Peyer's patch (tissue), 4 donors: ENCODE measurements around the gene WNT3A. TPM values are rescaled to one million over a fixed set of nuclear protein-coding genes. Genes with fewer than 3 reads are reported as not detected.

Experiments
- DNase-seq, 3 donors: peaks; one replicate each; pipeline ENCODE4 v3.0.0-alpha.2; 2017 to 2019
- H3K27ac ChIP-seq, 4 donors: fragments of 200-600 bp; sonication (generic); one replicate each; pipeline ENCODE4 v1.5.1; 2016 to 2019
- H3K27me3 ChIP-seq, 2 donors: fragments of 200-600 bp; sonication (generic); one replicate each; pipeline ENCODE4 v1.5.1; 2019
- H3K36me3 ChIP-seq, 3 donors: fragments of 200-600 bp; sonication (generic); one replicate each; pipeline ENCODE4 v1.5.1; 2016 to 2019
- H3K4me1 ChIP-seq, 4 donors: fragments of 200-600 bp; sonication (generic); one replicate each; pipeline ENCODE4 v1.5.1; 2016 to 2019
- H3K4me3 ChIP-seq, 4 donors: fragments of 200-600 bp; sonication (generic); 1 replicate in 3 of 4; 2 replicates in 1 of 4; pipeline ENCODE4 v1.5.1; 2016 to 2019; ENCODE audit warnings: mild to moderate bottlenecking in 1 of 4
- H3K9me3 ChIP-seq, 4 donors: fragments of 200-600 bp; sonication (generic); one replicate each; pipeline ENCODE4 v1.5.1; 2016 to 2019; ENCODE audit warnings: mild to moderate bottlenecking in 1 of 4
- CTCF ChIP-seq, 6 experiments: fragments of 450-650 bp in 4 of 6; fragments of 200-600 bp in 2 of 6; sonication (generic) in 1 of 6; IDR thresholded peaks; one replicate each; pipeline ENCODE4 v1.5.1; 2017 to 2019; ENCODE audit warnings: antibody characterized with exemption in 6 of 6, mild to moderate bottlenecking in 3 of 6, moderate library complexity in 1 of 6
- POLR2A ChIP-seq, 2 donors: fragments of 450-650 bp; IDR thresholded peaks; one replicate each; pipeline ENCODE4 v1.5.1; 2017; ENCODE audit warnings: antibody characterized with exemption in 2 of 2, mild to moderate bottlenecking in 2 of 2, moderate library complexity in 2 of 2
- total RNA-seq, 4 donors: library from RNA; depleted of rRNA; stranded (reverse); fragments of >200 nt; gene quantifications; one replicate each; pipeline ENCODE4 v1.1.0, GENCODE V29; 2016

WNT3A gene
- total RNA-seq, 4 donors from 2014 or later = not detected

DNA sequence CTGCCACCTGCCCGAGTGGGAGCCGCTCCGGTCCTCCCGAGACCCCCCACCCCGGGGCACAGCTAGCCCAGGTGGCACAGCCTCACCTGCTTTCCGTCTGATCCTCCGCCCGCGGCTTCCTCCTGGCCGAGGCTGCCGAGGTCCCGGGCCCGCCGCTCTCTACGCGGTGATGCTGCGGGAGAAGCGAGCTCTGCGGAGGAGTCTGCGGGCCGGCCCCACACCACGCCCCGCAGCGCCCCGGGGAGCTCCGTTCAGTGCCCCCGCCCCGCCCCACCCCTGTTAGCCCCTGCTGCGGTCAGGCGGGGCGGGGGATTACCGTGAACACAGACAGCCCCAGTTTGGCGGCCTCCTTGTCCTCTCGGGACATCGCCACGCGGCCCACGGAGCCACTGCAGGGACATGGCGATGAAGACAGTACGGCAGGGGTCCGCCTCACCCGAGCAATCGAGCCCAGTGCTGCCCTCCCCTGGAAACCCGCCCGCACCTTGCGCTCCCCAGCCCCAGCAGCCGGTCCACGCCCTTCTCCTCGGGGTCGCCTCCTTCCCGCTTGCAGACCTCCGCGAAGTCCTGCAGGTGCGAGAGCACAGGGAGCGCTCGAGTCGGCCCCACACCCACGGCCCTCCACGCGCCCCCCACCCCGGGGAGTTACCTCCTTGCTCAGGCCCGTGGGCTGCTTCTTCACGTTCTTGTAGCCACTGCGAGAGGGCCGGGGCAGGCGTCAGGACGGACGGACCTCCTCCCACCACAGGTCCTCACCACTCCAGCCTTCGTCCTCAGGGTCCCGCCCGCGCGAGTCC, 95.4 kb downstream of the WNT3A start:
- peaks cover 4 to 21% (median 8%) of the 10 kb centered on the region in 4 donors for H3K4me1 ChIP-seq
- no peaks in the 10 kb centered on the region for H3K9me3 ChIP-seq
- peak overlapping the region; percentile 92 to 94 (median 92) for H3K27ac ChIP-seq
- peak overlapping the region; percentile 79 to 92 (median 82) for H3K4me3 ChIP-seq
- TF ChIP-seq CTCF (IDR thresholded peaks at IDR 0.05) (peak in 3 of 6 experiments; percentile 14 to 31 (median 16)), POLR2A (IDR thresholded peaks at IDR 0.05) (no peak)
- H3K27me3 ChIP-seq = no peaks in the 10 kb centered on the region
- peaks cover 0 to 51% (median 0%) of the 10 kb centered on the region in 3 donors for H3K36me3 ChIP-seq
- DNase-seq = peak; percentile 58 to 79 (median 77)

DNA sequence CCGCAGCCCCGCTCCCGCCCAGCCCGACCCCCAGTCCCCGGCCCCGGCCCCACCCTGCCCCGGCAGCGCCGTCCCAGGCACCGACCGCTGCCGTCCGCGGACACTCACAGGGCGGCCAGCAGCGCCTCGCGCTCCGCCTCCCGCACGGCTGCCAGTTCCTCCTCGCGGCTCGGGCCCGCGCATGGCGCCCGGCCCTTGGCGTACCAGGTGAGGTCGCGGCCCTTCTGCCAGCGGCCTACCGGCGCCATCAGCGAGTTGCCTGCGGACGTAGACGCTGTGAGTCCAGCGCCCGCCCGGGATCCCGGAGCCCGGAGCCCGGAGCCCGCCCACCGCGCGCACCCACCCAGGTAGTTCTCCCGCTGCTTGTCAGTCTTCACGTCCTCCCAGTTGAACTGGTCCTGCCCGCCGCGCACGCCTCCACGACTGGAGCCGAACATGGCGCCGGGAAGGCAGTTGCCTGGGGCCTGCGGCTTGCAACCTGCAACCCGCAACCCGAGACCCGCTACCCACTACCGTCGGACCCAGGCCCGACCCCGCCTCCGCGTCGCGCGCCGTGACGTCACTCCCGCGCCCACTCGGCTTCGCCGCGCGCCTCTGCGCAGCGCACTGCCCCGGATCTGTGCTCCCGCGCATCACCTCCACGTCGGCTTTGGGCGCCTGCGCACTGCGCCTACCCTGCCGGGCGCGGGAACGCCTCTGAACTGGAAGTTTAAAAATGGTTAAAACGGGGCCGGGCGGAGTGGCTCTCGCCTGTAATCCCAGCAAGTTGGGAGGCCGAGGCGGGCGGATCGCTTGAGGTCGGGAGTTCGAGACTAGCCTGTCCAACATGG, 96.2 kb downstream of the WNT3A start, which contains the start of gene C1orf35:
Gene C1orf35, minus strand, starts transcription at position 535 of the 830 bp plus-strand sequence. Its CDS starts 98 bp downstream, at position 437.
- Histone ChIP-seq H3K9me3 (no peaks in the 10 kb centered on the region), H3K27me3 (no peaks in the 10 kb centered on the region), H3K4me3 (peak within 1 kb of the TSS; percentile 79 to 92 (median 82)), H3K4me1 (peaks cover 4 to 27% (median 9%) of the 10 kb centered on the region in 4 donors), H3K27ac (peak within 1 kb of the TSS; percentile 92 to 94 (median 92)), H3K36me3 (peaks cover 0 to 49% (median 0%) of the 10 kb centered on the region in 3 donors)
- peak; percentile 90 to 97 (median 94) for DNase-seq
- TF ChIP-seq CTCF (IDR thresholded peaks at IDR 0.05) = peak in 1 of 6 experiments; percentile 7
- TF ChIP-seq POLR2A (IDR thresholded peaks at IDR 0.05) = peak; percentile 44

DNA sequence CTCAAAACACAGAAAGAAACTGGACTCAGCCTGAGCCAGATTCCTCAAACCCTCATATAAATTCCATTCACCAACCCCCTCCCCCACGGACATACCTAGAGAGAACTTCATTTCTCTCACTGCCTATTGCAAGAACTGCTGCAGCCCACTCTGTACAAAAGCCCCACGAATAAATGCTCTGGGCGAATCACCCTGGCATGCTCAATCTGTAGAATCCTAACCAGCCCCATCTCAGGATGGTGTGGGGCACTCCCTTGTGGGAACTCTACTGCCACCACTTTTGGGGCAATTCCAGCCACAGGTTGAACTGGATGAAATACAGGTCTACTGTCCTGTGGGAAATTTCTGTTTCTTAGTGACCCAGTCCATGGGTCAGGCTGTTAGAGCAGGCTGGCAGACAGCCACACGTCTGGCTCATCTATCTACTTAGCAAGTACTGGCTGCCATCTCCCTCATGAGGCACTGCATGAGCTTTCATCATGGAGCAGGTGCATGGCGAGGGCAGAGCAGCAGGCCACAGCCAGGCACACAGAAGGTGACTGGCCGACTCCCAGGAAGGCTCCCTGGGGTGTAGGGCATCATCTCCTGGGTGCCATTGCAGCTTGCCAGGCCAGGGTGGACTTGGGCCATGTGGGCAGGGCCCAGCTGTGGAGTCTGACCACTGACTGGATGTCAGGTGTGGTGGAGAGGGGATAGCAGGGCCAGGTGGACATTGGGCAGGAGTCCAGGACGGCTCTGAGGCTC, 97.9 kb downstream of the WNT3A start:
- Histone ChIP-seq H3K9me3 (no peaks in the 10 kb centered on the region), H3K36me3 (peaks cover 0 to 34% (median 0%) of the 10 kb centered on the region in 3 donors), H3K27ac (no peak overlapping the region), H3K27me3 (no peaks in the 10 kb centered on the region), H3K4me3 (no peak overlapping the region), H3K4me1 (peaks cover 4 to 36% (median 17%) of the 10 kb centered on the region in 4 donors)
- no peak for DNase-seq
- no peak for TF ChIP-seq POLR2A (IDR thresholded peaks at IDR 0.05)
- no peak for TF ChIP-seq CTCF (IDR thresholded peaks at IDR 0.05)

DNA sequence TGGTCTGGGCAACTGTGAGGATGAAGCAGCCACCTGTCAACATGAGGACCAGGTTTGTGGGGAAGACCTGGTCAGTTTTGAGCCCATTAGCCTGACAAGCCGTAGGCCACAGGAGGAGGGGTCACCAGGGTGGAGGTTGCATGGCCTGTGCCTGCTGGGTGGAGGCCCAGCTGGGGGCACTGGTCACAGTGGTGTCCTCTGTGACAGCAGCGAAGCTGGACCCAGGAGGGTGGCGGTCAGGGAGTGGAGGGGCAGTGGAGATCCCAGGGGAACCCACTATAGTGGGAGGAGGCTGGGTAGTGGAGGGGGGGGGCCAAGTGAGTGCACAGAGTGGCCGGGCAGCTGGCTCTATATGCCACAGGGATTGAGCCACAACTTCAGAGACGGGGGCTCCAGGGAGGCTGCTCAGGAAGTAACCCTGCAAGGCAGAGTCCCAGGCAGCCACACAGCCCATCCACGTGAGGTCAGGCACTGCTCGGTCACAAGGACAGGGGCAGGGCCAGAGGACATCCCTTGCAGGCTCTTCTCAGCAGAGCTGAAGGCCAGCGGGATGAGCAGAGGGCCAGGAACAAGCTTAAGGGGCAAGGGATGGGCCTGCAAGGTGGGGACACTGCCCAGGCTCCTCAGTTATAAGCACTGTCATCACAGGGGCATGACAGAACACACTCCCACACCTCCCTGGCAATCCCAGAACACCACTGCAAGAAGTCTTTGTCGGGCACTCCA, 98.6 kb downstream of the WNT3A start:
- Histone ChIP-seq H3K36me3 (peaks cover 0 to 28% (median 0%) of the 10 kb centered on the region in 3 donors), H3K27me3 (no peaks in the 10 kb centered on the region), H3K27ac (no peak overlapping the region), H3K4me3 (no peak overlapping the region), H3K9me3 (no peaks in the 10 kb centered on the region), H3K4me1 (peaks cover 4 to 43% (median 19%) of the 10 kb centered on the region in 4 donors)
- TF ChIP-seq CTCF (IDR thresholded peaks at IDR 0.05) = no peak
- TF ChIP-seq POLR2A (IDR thresholded peaks at IDR 0.05) = no peak
- no peak for DNase-seq
